H1 (cell line): ENCODE results near the gene BBC3. TPM values are rescaled to one million over a fixed set of nuclear protein-coding genes. Genes with fewer than 3 reads are reported as not detected.

Source experiments
- ASH2L ChIP-seq: fragments of 200-600, 300-600 bp; sonication (generic); IDR thresholded peaks from one replicate; pipeline ENCODE4 v1.7.1; 2017; ENCODE audit warnings: low read length
- FOSL1 ChIP-seq: IDR thresholded peaks from 2 replicates; pipeline ENCODE4 v1.6.1; 2011; ENCODE audit warnings: mild to moderate bottlenecking, low read depth, low read length, moderate library complexity; ENCODE audit not compliant: insufficient read depth
- SP1 ChIP-seq: IDR thresholded peaks from 2 replicates; pipeline ENCODE4 v1.6.1; 2011; ENCODE audit warnings: low read depth, low read length
- SRF ChIP-seq: IDR thresholded peaks from 2 replicates; pipeline ENCODE4 v1.6.1; 2011; ENCODE audit warnings: mild to moderate bottlenecking, low read depth, low read length, moderate library complexity
- polyA plus RNA-seq, 7 experiments: library from polyadenylated mRNA; depleted of rRNA in 3 of 7; stranded (reverse) in 5 of 7; unstranded in 2 of 7; fragments of >200 nt in 5 of 7; fragments of 200-250 nt in 2 of 7; gene quantifications; 1 replicate in 5 of 7; 2 replicates in 1 of 7; 4 replicates in 1 of 7; pipeline versions ENCODE4 v1.2.1 to v1.2.3, GENCODE V29; 2011 to 2013; ENCODE audit warnings: missing spikeins in 2 of 7, mixed read lengths in 2 of 7
- total RNA-seq: library from RNA; stranded (reverse); fragmentation: NEBNext Ultra II Directional; extraction: Animal tissue kit (Norgen Biotek cat#: 25700); gene quantifications from 2 replicates; pipeline ENCODE4 v1.2.1, GENCODE V29; 2021
- TF ChIP-seq, protein P1 (sequence below): fragments of 300-600 bp; sonication (generic); IDR thresholded peaks from 2 replicates; pipeline ENCODE4 v1.7.1; 2012; ENCODE audit warnings: low read length, moderate library complexity, mild to moderate bottlenecking, inconsistent platforms; ENCODE audit not compliant: insufficient replicate concordance

The BBC3 gene
- total and polyA plus RNA-seq, 2 of the 8 experiments (the other 6 are each of a cell fraction or from before 2014, with no cell fraction given), result 13.2 to 21.6 TPM

DNA sequence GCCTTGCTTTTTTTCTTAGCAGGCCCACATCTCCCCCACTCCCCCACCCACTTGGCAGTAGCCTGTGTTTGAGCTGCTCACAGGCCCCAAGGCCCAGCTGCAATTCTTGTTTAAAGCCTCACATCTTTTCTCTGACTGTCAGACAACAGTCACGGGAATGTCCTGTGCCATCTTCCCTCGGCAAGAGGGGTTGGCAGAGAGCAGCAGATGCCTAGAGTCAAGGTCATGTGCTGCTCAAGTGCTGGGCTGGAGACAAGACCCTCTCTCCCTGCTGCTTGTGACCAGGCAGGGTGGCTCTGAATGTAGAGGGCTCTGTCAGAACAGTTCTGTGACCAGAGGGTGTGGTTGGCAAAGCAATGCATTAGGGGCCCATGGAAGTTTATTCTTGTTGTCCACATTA lies 47.4 kb downstream of the BBC3 start (continued):
- TF ChIP-seq, protein P1, sequence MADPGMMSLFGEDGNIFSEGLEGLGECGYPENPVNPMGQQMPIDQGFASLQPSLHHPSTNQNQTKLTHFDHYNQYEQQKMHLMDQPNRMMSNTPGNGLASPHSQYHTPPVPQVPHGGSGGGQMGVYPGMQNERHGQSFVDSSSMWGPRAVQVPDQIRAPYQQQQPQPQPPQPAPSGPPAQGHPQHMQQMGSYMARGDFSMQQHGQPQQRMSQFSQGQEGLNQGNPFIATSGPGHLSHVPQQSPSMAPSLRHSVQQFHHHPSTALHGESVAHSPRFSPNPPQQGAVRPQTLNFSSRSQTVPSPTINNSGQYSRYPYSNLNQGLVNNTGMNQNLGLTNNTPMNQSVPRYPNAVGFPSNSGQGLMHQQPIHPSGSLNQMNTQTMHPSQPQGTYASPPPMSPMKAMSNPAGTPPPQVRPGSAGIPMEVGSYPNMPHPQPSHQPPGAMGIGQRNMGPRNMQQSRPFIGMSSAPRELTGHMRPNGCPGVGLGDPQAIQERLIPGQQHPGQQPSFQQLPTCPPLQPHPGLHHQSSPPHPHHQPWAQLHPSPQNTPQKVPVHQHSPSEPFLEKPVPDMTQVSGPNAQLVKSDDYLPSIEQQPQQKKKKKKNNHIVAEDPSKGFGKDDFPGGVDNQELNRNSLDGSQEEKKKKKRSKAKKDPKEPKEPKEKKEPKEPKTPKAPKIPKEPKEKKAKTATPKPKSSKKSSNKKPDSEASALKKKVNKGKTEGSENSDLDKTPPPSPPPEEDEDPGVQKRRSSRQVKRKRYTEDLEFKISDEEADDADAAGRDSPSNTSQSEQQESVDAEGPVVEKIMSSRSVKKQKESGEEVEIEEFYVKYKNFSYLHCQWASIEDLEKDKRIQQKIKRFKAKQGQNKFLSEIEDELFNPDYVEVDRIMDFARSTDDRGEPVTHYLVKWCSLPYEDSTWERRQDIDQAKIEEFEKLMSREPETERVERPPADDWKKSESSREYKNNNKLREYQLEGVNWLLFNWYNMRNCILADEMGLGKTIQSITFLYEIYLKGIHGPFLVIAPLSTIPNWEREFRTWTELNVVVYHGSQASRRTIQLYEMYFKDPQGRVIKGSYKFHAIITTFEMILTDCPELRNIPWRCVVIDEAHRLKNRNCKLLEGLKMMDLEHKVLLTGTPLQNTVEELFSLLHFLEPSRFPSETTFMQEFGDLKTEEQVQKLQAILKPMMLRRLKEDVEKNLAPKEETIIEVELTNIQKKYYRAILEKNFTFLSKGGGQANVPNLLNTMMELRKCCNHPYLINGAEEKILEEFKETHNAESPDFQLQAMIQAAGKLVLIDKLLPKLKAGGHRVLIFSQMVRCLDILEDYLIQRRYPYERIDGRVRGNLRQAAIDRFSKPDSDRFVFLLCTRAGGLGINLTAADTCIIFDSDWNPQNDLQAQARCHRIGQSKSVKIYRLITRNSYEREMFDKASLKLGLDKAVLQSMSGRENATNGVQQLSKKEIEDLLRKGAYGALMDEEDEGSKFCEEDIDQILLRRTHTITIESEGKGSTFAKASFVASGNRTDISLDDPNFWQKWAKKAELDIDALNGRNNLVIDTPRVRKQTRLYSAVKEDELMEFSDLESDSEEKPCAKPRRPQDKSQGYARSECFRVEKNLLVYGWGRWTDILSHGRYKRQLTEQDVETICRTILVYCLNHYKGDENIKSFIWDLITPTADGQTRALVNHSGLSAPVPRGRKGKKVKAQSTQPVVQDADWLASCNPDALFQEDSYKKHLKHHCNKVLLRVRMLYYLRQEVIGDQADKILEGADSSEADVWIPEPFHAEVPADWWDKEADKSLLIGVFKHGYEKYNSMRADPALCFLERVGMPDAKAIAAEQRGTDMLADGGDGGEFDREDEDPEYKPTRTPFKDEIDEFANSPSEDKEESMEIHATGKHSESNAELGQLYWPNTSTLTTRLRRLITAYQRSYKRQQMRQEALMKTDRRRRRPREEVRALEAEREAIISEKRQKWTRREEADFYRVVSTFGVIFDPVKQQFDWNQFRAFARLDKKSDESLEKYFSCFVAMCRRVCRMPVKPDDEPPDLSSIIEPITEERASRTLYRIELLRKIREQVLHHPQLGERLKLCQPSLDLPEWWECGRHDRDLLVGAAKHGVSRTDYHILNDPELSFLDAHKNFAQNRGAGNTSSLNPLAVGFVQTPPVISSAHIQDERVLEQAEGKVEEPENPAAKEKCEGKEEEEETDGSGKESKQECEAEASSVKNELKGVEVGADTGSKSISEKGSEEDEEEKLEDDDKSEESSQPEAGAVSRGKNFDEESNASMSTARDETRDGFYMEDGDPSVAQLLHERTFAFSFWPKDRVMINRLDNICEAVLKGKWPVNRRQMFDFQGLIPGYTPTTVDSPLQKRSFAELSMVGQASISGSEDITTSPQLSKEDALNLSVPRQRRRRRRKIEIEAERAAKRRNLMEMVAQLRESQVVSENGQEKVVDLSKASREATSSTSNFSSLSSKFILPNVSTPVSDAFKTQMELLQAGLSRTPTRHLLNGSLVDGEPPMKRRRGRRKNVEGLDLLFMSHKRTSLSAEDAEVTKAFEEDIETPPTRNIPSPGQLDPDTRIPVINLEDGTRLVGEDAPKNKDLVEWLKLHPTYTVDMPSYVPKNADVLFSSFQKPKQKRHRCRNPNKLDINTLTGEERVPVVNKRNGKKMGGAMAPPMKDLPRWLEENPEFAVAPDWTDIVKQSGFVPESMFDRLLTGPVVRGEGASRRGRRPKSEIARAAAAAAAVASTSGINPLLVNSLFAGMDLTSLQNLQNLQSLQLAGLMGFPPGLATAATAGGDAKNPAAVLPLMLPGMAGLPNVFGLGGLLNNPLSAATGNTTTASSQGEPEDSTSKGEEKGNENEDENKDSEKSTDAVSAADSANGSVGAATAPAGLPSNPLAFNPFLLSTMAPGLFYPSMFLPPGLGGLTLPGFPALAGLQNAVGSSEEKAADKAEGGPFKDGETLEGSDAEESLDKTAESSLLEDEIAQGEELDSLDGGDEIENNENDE, result no peak
- TF ChIP-seq ASH2L, result no peak
- TF ChIP-seq SP1, result no peak
- no peak for TF ChIP-seq FOSL1
- no peak for TF ChIP-seq SRF
